HCT116 (cell line): ENCODE results near the gene SLC4A5. TPM values are rescaled to one million over a fixed set of nuclear protein-coding genes. Genes with fewer than 3 reads are reported as not detected.

Source experiments
- ATAC-seq: fragments of 200-7000 bp; cut with Tn5 transposase; 2 replicates; pipeline ENCODE4 v1.9.1; 2020; ENCODE audit warnings: mild to moderate bottlenecking, moderate library complexity
- BruUV-seq: library from RNA; stranded (reverse); fragments of 400-500 nt; replicated peaks from 2 replicates; lab custom pipeline; 2021; lab: Mats Ljungman, UMichigan
- CTCF ChIA-PET: fragments of 300-600 bp; sonication (Branson Sonifier 250); formaldehyde crosslinking; loops from one replicate; lab custom pipeline; 2021; ENCODE audit warnings: antibody characterized with exemption; lab: Charles Lee
- POLR2A ChIA-PET: fragments of 300-600, 350-600 bp; sonication (Branson Sonifier 250); formaldehyde crosslinking; loops from one replicate; lab custom pipeline; 2021; ENCODE audit warnings: antibody characterized with exemption; lab: Charles Lee
- RAD21 ChIA-PET, 2 experiments: fragments of 300-600 bp; sonication (Branson Sonifier 250); formaldehyde crosslinking; loops; one replicate each; lab custom pipeline; 2023; ENCODE audit warnings: low total read pairs in 2 of 2; ENCODE audit not compliant: uncharacterized antibody in 2 of 2, unreplicated experiment in 2 of 2, low non-redundant PET in 1 of 2; lab: Charles Lee
- DNase-seq: peaks from one replicate; pipeline ENCODE4 v3.0.0-alpha.2; 2010; ENCODE audit warnings: low read depth, low spot score
- H2AFZ ChIP-seq: fragments of 200-600 bp; shearing (Covaris generic), sonication (generic); 2 replicates; pipeline ENCODE4 v1.6.1; 2017; ENCODE audit warnings: low read depth, mixed run types, mixed read lengths, antibody characterized with exemption, low read length; ENCODE audit not compliant: poor library complexity, severe bottlenecking
- H3K27ac ChIP-seq: 2 replicates; pipeline ENCODE4 v1.5.1; 2012; ENCODE audit warnings: low read depth, low read length
- H3K27me3 ChIP-seq: fragments of 200-600 bp; sonication (generic); 2 replicates; pipeline ENCODE4 v1.6.1; 2016; ENCODE audit warnings: mixed run types, low read length, mixed read lengths; ENCODE audit not compliant: insufficient read depth
- H3K36me3 ChIP-seq, 2 experiments: fragments of 200-500 bp in 1 of 2; fragments of 200-600 bp in 1 of 2; sonication (Bioruptor generic) in 1 of 2; sonication (generic) in 1 of 2; 2 replicates each; pipeline versions ENCODE4 v1.5.1 to v1.6.1; 2014 to 2016; ENCODE audit warnings: low read length in 2 of 2, inconsistent platforms in 1 of 2, mixed read lengths in 1 of 2, mixed run types in 1 of 2; ENCODE audit not compliant: insufficient read depth in 2 of 2, control insufficient read depth in 1 of 2
- H3K4me1 ChIP-seq, 2 experiments: fragments of 200-600 bp in 1 of 2; sonication (generic) in 1 of 2; 2 replicates each; pipeline versions ENCODE4 v1.5.1 to v1.6.1; 2012 to 2017; ENCODE audit warnings: low read length in 2 of 2, inconsistent platforms in 1 of 2, mild to moderate bottlenecking in 1 of 2, mixed read lengths in 1 of 2, mixed run types in 1 of 2, moderate library complexity in 1 of 2; ENCODE audit not compliant: insufficient read depth in 2 of 2, control insufficient read depth in 1 of 2
- H3K4me2 ChIP-seq: fragments of 200-600 bp; sonication (generic); 2 replicates; pipeline ENCODE4 v1.6.1; 2017; ENCODE audit warnings: mixed run types, low read length, mixed read lengths
- H3K4me3 ChIP-seq, 2 experiments: fragments of 200-600 bp in 1 of 2; sonication (generic) in 1 of 2; replicated peaks in 1 of 2; 2 replicates each; pipeline ENCODE4 v1.5.1; 2011 to 2016; ENCODE audit warnings: low read length in 2 of 2, control low read depth in 1 of 2, low read depth in 1 of 2, mild to moderate bottlenecking in 1 of 2, mixed read lengths in 1 of 2, mixed run types in 1 of 2
- H3K79me2 ChIP-seq: fragments of 200-600 bp; sonication (generic); 2 replicates; pipeline ENCODE4 v1.6.1; 2017; ENCODE audit warnings: mild to moderate bottlenecking, mixed run types, low read length, moderate library complexity, mixed read lengths; ENCODE audit not compliant: insufficient read depth
- H3K9ac ChIP-seq: fragments of 200-600 bp; sonication (generic); 2 replicates; pipeline ENCODE4 v1.6.1; 2016; ENCODE audit warnings: low read length, mixed read lengths
- H3K9me2 ChIP-seq: fragments of 200-600 bp; sonication (generic), shearing (Covaris generic); 2 replicates; pipeline ENCODE4 v1.6.1; 2017; ENCODE audit warnings: mixed run types, mild to moderate bottlenecking, moderate library complexity; ENCODE audit not compliant: insufficient read depth
- H3K9me3 ChIP-seq, 2 experiments: fragments of 200-500 bp in 1 of 2; fragments of 200-600 bp in 1 of 2; sonication (Bioruptor generic) in 1 of 2; sonication (generic) in 1 of 2; 2 replicates each; pipeline ENCODE4 v1.6.1; 2014 to 2017; ENCODE audit warnings: low read length in 2 of 2, mixed read lengths in 2 of 2, inconsistent platforms in 1 of 2, low read depth in 1 of 2, mild to moderate bottlenecking in 1 of 2, mixed run types in 1 of 2, moderate library complexity in 1 of 2; ENCODE audit not compliant: control insufficient read depth in 1 of 2, insufficient read depth in 1 of 2
- H4K20me1 ChIP-seq: fragments of 200-600 bp; sonication (generic), shearing (Covaris generic); 2 replicates; pipeline ENCODE4 v1.6.1; 2017; ENCODE audit warnings: mixed run types, mild to moderate bottlenecking, moderate library complexity; ENCODE audit not compliant: insufficient read depth
- CEBPB ChIP-seq: IDR thresholded peaks from 2 replicates; pipeline ENCODE4 v1.6.1; 2012; ENCODE audit warnings: low read depth
- EGR1 ChIP-seq: IDR thresholded peaks from 2 replicates; pipeline ENCODE4 v1.6.1; 2012; ENCODE audit warnings: low read depth
- EZH2 ChIP-seq: fragments of 200-600 bp; sonication (generic); IDR thresholded peaks from 2 replicates; pipeline ENCODE4 v1.6.1; 2017; ENCODE audit warnings: antibody characterized with exemption, mixed run types
- EZH2phosphoT487 ChIP-seq: fragments of 200-600 bp; IDR thresholded peaks from 2 replicates; pipeline ENCODE4 v1.6.1; 2018; ENCODE audit warnings: antibody characterized with exemption, borderline replicate concordance
- FOSL1 ChIP-seq: IDR thresholded peaks from 2 replicates; pipeline ENCODE4 v1.6.1; 2012; ENCODE audit warnings: low read depth
- POLR2A ChIP-seq: IDR thresholded peaks from 2 replicates; pipeline ENCODE4 v1.7.0; 2011; ENCODE audit warnings: borderline replicate concordance; ENCODE audit not compliant: insufficient read depth, insufficient read length; ENCODE audit errors: extremely low read depth
- POLR2AphosphoS5 ChIP-seq: IDR thresholded peaks from 2 replicates; pipeline ENCODE4 v1.6.1; 2011; ENCODE audit warnings: mild to moderate bottlenecking, low read depth, low read length, moderate library complexity
- RAD21 ChIP-seq: IDR thresholded peaks from 2 replicates; pipeline ENCODE4 v1.6.1; 2012; ENCODE audit warnings: low read depth, mild to moderate bottlenecking
- SIN3A ChIP-seq: IDR thresholded peaks from 2 replicates; pipeline ENCODE4 v1.6.1; 2012; ENCODE audit warnings: low read depth
- TCF7L2 ChIP-seq: IDR thresholded peaks from 2 replicates; pipeline ENCODE4 v1.7.0; 2011; ENCODE audit warnings: borderline replicate concordance, inconsistent platforms; ENCODE audit not compliant: insufficient read depth, insufficient read length; ENCODE audit errors: extremely low read depth
- ZBTB33 ChIP-seq: IDR thresholded peaks from 2 replicates; pipeline ENCODE4 v1.6.1; 2011; ENCODE audit warnings: mild to moderate bottlenecking, low read length, moderate library complexity; ENCODE audit not compliant: insufficient replicate concordance; ENCODE audit errors: extremely low read depth
- ZFX ChIP-seq: fragments of 450-650 bp; IDR thresholded peaks from 2 replicates; pipeline ENCODE4 v1.6.1; 2017
- intact Hi-C: fragments of 100-400 bp; cut with micrococcal nuclease; formaldehyde crosslinking; loops from 2 replicates; pipeline ENCODE4 v1.10.0; 2022
- total RNA-seq: library from RNA; stranded (reverse); gene quantifications from one replicate; pipeline ENCODE4 v1.2.1, GENCODE V29; 2021; ENCODE audit not compliant: unreplicated experiment
- TF ChIP-seq, protein P1 (sequence below): IDR thresholded peaks from 2 replicates; pipeline ENCODE4 v1.6.1; 2012
- TF ChIP-seq, protein P2 (sequence below): IDR thresholded peaks from 2 replicates; pipeline ENCODE4 v1.6.1; 2012; ENCODE audit warnings: low read depth

SLC4A5 gene
- total RNA-seq, 1 experiment from 2014 or later = 0.91 TPM

DNA sequence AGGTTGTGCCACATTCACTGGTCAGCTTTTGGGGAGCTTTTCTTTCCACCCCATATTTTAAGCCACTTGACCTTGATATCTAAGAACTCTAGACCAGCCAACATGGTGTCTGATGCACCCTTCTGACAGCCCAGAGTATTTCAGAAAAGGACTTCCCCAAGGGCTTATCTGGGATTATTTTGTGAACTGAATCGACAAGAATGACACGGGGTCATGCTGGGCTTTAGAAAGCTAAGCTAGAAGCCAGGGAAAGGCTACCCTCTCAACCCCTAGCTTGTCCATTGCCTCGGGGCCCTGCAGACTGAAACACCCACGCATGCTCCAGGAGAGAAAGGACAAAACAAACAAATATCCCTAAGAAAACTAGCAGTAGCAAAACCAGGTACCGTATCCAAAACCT, 16.0 kb downstream of the SLC4A5 start:
- Histone ChIP-seq H3K79me2 (no peaks in the 10 kb centered on the region), H2AFZ (no peak overlapping the region), H3K36me3 (no peaks in the 10 kb centered on the region), H3K4me2 (no peak overlapping the region), H3K9me2 (no peaks in the 10 kb centered on the region), H3K4me1 (no peaks in the 10 kb centered on the region), H3K27ac (no peak overlapping the region), H3K9ac (no peak overlapping the region), H3K27me3 (no peaks in the 10 kb centered on the region), H3K4me3 (no peak overlapping the region), H4K20me1 (no peaks in the 10 kb centered on the region), H3K9me3 (no peaks in the 10 kb centered on the region)
- ATAC-seq (no peak), DNase-seq (no peak)
- no TSS peak for BruUV-seq
- ChIA-PET CTCF (interaction anchor here (5.7 kb wide), 1 partner anchor 8 kb away, joined by 45 read pairs; no protein-coding TSS in a partner anchor), POLR2A (no interaction called here), RAD21 (interaction anchor here in 1 of 2 experiments (0.6 kb wide), 1 partner anchor 25 kb away, joined by 3 read pairs; no protein-coding TSS in a partner anchor)
- TF ChIP-seq EZH2phosphoT487 (no peak), EZH2 (no peak), FOSL1 (no peak), POLR2A (no peak), CEBPB (no peak)
- TF ChIP-seq, protein P1, sequence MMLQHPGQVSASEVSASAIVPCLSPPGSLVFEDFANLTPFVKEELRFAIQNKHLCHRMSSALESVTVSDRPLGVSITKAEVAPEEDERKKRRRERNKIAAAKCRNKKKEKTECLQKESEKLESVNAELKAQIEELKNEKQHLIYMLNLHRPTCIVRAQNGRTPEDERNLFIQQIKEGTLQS = no peak
- intact Hi-C loops = no loop called here

DNA sequence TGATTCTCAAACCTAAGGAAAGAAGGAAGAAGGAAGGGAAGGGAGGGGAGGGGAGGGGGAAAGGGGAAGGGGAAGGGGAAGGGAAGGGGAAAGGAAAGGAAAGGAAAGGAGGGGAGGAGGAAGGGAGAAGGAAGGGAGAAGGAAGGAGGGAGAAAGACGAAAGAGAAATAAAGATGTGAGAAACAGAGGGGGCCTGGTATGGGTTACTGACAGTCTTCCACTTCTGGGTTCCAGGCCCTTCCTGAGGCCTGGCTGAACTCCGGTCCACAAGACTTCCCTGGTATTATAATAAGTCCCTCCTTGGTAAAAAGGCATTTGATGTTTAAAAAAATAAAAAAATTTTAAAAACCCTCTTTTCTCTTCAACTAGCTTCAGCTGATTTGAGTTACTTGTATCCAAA, 17.4 kb downstream of the SLC4A5 start:
- BruUV-seq = no TSS peak
- RAD21 ChIA-PET = no interaction called here
- ATAC-seq = no peak
- H3K4me2 ChIP-seq = no peak overlapping the region
- DNase-seq = no peak
- H3K79me2 ChIP-seq = no peaks in the 10 kb centered on the region
- no peak for TF ChIP-seq EGR1
- TF ChIP-seq, protein P2, sequence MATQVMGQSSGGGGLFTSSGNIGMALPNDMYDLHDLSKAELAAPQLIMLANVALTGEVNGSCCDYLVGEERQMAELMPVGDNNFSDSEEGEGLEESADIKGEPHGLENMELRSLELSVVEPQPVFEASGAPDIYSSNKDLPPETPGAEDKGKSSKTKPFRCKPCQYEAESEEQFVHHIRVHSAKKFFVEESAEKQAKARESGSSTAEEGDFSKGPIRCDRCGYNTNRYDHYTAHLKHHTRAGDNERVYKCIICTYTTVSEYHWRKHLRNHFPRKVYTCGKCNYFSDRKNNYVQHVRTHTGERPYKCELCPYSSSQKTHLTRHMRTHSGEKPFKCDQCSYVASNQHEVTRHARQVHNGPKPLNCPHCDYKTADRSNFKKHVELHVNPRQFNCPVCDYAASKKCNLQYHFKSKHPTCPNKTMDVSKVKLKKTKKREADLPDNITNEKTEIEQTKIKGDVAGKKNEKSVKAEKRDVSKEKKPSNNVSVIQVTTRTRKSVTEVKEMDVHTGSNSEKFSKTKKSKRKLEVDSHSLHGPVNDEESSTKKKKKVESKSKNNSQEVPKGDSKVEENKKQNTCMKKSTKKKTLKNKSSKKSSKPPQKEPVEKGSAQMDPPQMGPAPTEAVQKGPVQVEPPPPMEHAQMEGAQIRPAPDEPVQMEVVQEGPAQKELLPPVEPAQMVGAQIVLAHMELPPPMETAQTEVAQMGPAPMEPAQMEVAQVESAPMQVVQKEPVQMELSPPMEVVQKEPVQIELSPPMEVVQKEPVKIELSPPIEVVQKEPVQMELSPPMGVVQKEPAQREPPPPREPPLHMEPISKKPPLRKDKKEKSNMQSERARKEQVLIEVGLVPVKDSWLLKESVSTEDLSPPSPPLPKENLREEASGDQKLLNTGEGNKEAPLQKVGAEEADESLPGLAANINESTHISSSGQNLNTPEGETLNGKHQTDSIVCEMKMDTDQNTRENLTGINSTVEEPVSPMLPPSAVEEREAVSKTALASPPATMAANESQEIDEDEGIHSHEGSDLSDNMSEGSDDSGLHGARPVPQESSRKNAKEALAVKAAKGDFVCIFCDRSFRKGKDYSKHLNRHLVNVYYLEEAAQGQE = no peak
- TF ChIP-seq SIN3A = no peak
- TF ChIP-seq POLR2AphosphoS5 = no peak
- no peak for TF ChIP-seq RAD21
- no peak for TF ChIP-seq ZFX
- TF ChIP-seq EZH2 = no peak
- no peak for TF ChIP-seq FOSL1
- TF ChIP-seq ZBTB33 = no peak
- TF ChIP-seq EZH2phosphoT487 = no peak
- TF ChIP-seq TCF7L2 = no peak
- TF ChIP-seq, all 23 proteins: peak for 0
- no peaks in the 10 kb centered on the region for H3K9me2 ChIP-seq
- ChIA-PET CTCF (interaction anchor here (5.7 kb wide), 1 partner anchor 9 kb away, joined by 45 read pairs; no protein-coding TSS in a partner anchor), POLR2A (no interaction called here)
- H3K36me3 ChIP-seq = no peaks in the 10 kb centered on the region
- no peaks in the 10 kb centered on the region for H3K27me3 ChIP-seq
- H2AFZ ChIP-seq = no peak overlapping the region
- intact Hi-C loops = no loop called here
- no peaks in the 10 kb centered on the region for H3K9me3 ChIP-seq
- H4K20me1 ChIP-seq = no peaks in the 10 kb centered on the region
- no peaks in the 10 kb centered on the region for H3K4me1 ChIP-seq
- no peak overlapping the region for H3K4me3 ChIP-seq
- H3K27ac ChIP-seq = no peak overlapping the region
- H3K9ac ChIP-seq = no peak overlapping the region
